Fibroblast of lung (primary cell): ENCODE data around the gene SORL1. TPM values are rescaled to one million over a fixed set of nuclear protein-coding genes. Genes with fewer than 3 reads are reported as not detected.

ENCODE experiments used
- DNase-seq, 2 donors: peaks; one replicate each; pipeline versions ENCODE4 v3.0.0 to v3.0.0-alpha.2; 2010; ENCODE audit warnings: low read depth in 2 of 2
- H2AFZ ChIP-seq: 2 replicates; pipeline ENCODE4 v1.5.1; 2012; ENCODE audit warnings: low read length, control low read depth, inconsistent platforms
- H3K27ac ChIP-seq: 2 replicates; pipeline ENCODE4 v1.5.1; 2011; ENCODE audit warnings: low read length, control low read depth; ENCODE audit not compliant: insufficient read depth
- H3K27me3 ChIP-seq: 2 replicates; pipeline ENCODE4 v1.5.1; 2011; ENCODE audit warnings: mild to moderate bottlenecking, low read length; ENCODE audit not compliant: control insufficient read depth, insufficient read depth
- H3K36me3 ChIP-seq: 2 replicates; pipeline ENCODE4 v1.5.1; 2011; ENCODE audit warnings: low read length; ENCODE audit not compliant: control insufficient read depth, insufficient read depth
- H3K4me1 ChIP-seq: 2 replicates; pipeline ENCODE4 v1.5.1; 2011; ENCODE audit warnings: low read length; ENCODE audit not compliant: control insufficient read depth, insufficient read depth; ENCODE audit errors: extremely low read depth
- H3K4me2 ChIP-seq: 2 replicates; pipeline ENCODE4 v1.5.1; 2011; ENCODE audit warnings: low read length, control low read depth; ENCODE audit not compliant: insufficient read depth; ENCODE audit errors: extremely low read depth
- H3K4me3 ChIP-seq, 4 experiments: fragments of 200-600 bp in 1 of 4; sonication (generic) in 1 of 4; replicated peaks in 1 of 4; 2 replicates each; pipeline ENCODE4 v1.5.1; 2011 to 2016; ENCODE audit warnings: low read length in 4 of 4, low read depth in 3 of 4, mild to moderate bottlenecking in 3 of 4, control low read depth in 2 of 4, inconsistent platforms in 1 of 4, mixed read lengths in 1 of 4; ENCODE audit not compliant: insufficient read depth in 1 of 4; ENCODE audit errors: control extremely low read depth in 1 of 4
- H3K79me2 ChIP-seq: 2 replicates; pipeline ENCODE4 v1.5.1; 2012; ENCODE audit warnings: mild to moderate bottlenecking, low read length, inconsistent platforms; ENCODE audit not compliant: control insufficient read depth, insufficient read depth
- H3K9ac ChIP-seq: 2 replicates; pipeline ENCODE4 v1.5.1; 2011; ENCODE audit warnings: mild to moderate bottlenecking, low read length, control low read depth; ENCODE audit not compliant: insufficient read depth
- H3K9me3 ChIP-seq: 2 replicates; pipeline ENCODE4 v1.5.1; 2012; ENCODE audit warnings: low read depth, low read length; ENCODE audit not compliant: control insufficient read depth, insufficient read depth
- H4K20me1 ChIP-seq: 2 replicates; pipeline ENCODE4 v1.5.1; 2011; ENCODE audit warnings: low read length; ENCODE audit not compliant: control insufficient read depth, insufficient read depth; ENCODE audit errors: extremely low read depth
- EZH2 ChIP-seq: IDR thresholded peaks from 2 replicates; pipeline ENCODE4 v1.5.1; 2012; ENCODE audit warnings: low read length, control low read depth, mild to moderate bottlenecking; ENCODE audit errors: missing control alignments
- polyA plus RNA-seq, 2 donors: library from polyadenylated mRNA; depleted of rRNA in 1 of 2; stranded (reverse) in 1 of 2; unstranded in 1 of 2; fragments of >200 nt; gene quantifications; 2 replicates each; pipeline ENCODE4 v1.2.1, GENCODE V29; 2011 to 2012; ENCODE audit warnings: missing spikeins in 1 of 2
- total RNA-seq: library from RNA; depleted of rRNA; stranded (reverse); fragments of >200 nt; gene quantifications from 2 replicates; pipeline ENCODE4 v1.2.1, GENCODE V29; 2014
- TF ChIP-seq, protein P1 (sequence below), 2 donors: IDR thresholded peaks in 1 of 2; conservative IDR thresholded peaks in 1 of 2; 1 replicate in 1 of 2; 2 replicates in 1 of 2; pipeline ENCODE4 v1.5.1; 2011 to 2012; ENCODE audit warnings: low read length in 2 of 2, control low read depth in 1 of 2, inconsistent platforms in 1 of 2, low read depth in 1 of 2, mild to moderate bottlenecking in 1 of 2

Gene SORL1
- total and polyA plus RNA-seq, 2 donors (not counting 1 experiment from before 2014, with no cell fraction given) = 0.58 to 10.9 TPM

GRCh38 chr11:121497176-121497998 lies 45.3 kb downstream of the SORL1 start:
- Histone ChIP-seq H4K20me1 (no peaks in the 10 kb centered on the region), H3K9me3 (no peaks in the 10 kb centered on the region), H3K27me3 (no peaks in the 10 kb centered on the region), H3K79me2 (no peaks in the 10 kb centered on the region), H3K9ac (no peak overlapping the region), H3K27ac (no peak overlapping the region), H3K36me3 (no peaks in the 10 kb centered on the region), H3K4me3 (no peak overlapping the region), H2AFZ (no peak overlapping the region), H3K4me2 (no peak overlapping the region), H3K4me1 (no peaks in the 10 kb centered on the region)
- TF ChIP-seq, protein P1, sequence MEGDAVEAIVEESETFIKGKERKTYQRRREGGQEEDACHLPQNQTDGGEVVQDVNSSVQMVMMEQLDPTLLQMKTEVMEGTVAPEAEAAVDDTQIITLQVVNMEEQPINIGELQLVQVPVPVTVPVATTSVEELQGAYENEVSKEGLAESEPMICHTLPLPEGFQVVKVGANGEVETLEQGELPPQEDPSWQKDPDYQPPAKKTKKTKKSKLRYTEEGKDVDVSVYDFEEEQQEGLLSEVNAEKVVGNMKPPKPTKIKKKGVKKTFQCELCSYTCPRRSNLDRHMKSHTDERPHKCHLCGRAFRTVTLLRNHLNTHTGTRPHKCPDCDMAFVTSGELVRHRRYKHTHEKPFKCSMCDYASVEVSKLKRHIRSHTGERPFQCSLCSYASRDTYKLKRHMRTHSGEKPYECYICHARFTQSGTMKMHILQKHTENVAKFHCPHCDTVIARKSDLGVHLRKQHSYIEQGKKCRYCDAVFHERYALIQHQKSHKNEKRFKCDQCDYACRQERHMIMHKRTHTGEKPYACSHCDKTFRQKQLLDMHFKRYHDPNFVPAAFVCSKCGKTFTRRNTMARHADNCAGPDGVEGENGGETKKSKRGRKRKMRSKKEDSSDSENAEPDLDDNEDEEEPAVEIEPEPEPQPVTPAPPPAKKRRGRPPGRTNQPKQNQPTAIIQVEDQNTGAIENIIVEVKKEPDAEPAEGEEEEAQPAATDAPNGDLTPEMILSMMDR (conservative IDR thresholded peaks at IDR 0.05 in 1 of 2, IDR thresholded peaks at IDR 0.05 in 1 of 2; ENCODE audit: low read depth in 1 of 2, low read length in 2 of 2) = no peak
- TF ChIP-seq EZH2 = no peak
- DNase-seq = no peak

GRCh38 chr11:121499405-121499804 lies 47.3 kb downstream of the SORL1 start:
- Histone ChIP-seq H3K27ac (no peak overlapping the region), H3K79me2 (no peaks in the 10 kb centered on the region), H4K20me1 (no peaks in the 10 kb centered on the region), H3K9me3 (no peaks in the 10 kb centered on the region), H3K9ac (no peak overlapping the region), H3K27me3 (no peaks in the 10 kb centered on the region), H3K36me3 (no peaks in the 10 kb centered on the region), H3K4me2 (no peak overlapping the region), H2AFZ (no peak overlapping the region), H3K4me1 (no peaks in the 10 kb centered on the region), H3K4me3 (no peak overlapping the region)
- DNase-seq = peak in 1 of 2 donors; percentile 44
- TF ChIP-seq, protein P1 (conservative IDR thresholded peaks at IDR 0.05 in 1 of 2, IDR thresholded peaks at IDR 0.05 in 1 of 2; ENCODE audit: low read depth in 1 of 2, low read length in 2 of 2) = no peak
- no peak for TF ChIP-seq EZH2

DNA sequence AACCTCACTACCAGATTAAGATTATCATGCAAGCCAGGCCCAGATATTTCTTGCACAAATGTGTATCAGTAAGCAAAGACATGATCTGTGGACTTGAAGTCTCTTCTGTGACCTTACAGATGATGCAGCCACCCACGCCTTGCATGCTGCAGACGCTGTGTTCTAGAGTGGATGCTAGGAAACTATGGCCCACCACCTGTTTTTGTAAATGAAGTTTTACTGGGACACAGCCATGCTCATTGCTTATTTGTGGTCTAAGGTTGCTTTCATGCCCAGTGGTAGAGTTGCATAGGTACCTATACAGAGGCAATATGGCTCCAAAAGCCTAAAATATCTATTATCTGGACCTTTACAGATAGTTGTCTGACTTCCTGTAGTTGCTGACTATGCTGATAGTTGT lies 48.2 kb downstream of the SORL1 start:
- Histone ChIP-seq H3K4me1 (no peaks in the 10 kb centered on the region), H3K4me2 (no peak overlapping the region), H3K9ac (no peak overlapping the region), H3K79me2 (no peaks in the 10 kb centered on the region), H2AFZ (no peak overlapping the region), H3K27ac (no peak overlapping the region), H4K20me1 (no peaks in the 10 kb centered on the region), H3K4me3 (no peak overlapping the region), H3K9me3 (no peaks in the 10 kb centered on the region), H3K36me3 (no peaks in the 10 kb centered on the region), H3K27me3 (no peaks in the 10 kb centered on the region)
- TF ChIP-seq, protein P1 (conservative IDR thresholded peaks at IDR 0.05 in 1 of 2, IDR thresholded peaks at IDR 0.05 in 1 of 2; ENCODE audit: low read depth in 1 of 2, low read length in 2 of 2) = no peak
- no peak for TF ChIP-seq EZH2
- DNase-seq = no peak
